Smooth muscle cell (in vitro differentiated cells): Measurements from ENCODE around the gene DCBLD2. TPM values are rescaled to one million over a fixed set of nuclear protein-coding genes. Genes with fewer than 3 reads are reported as not detected.

ENCODE experiments used
- DNase-seq: peaks from one replicate; lab custom pipeline; 2025; ENCODE audit not compliant: unreplicated experiment; lab: John Stamatoyannopoulos, UW
- H2AFZ ChIP-seq: fragments of 200-600 bp; sonication (generic); 2 replicates; pipeline ENCODE4 v1.6.0; 2016; ENCODE audit warnings: antibody characterized with exemption, low read depth, mild to moderate bottlenecking
- H3F3A ChIP-seq: fragments of 200-600 bp; sonication (generic); 2 replicates; pipeline ENCODE4 v1.6.0; 2017; ENCODE audit warnings: antibody characterized with exemption, low read depth
- H3K27ac ChIP-seq: fragments of 200-600 bp; sonication (generic); 2 replicates; pipeline ENCODE4 v1.5.1; 2016; ENCODE audit warnings: low read depth, mild to moderate bottlenecking
- H3K27me3 ChIP-seq: fragments of 200-600 bp; sonication (generic); 2 replicates; pipeline ENCODE4 v1.6.1; 2016; ENCODE audit warnings: low read depth, mild to moderate bottlenecking
- H3K36me3 ChIP-seq: fragments of 200-600 bp; sonication (generic); 2 replicates; pipeline ENCODE4 v1.5.1; 2016; ENCODE audit warnings: low read depth
- H3K4me1 ChIP-seq: fragments of 200-600 bp; sonication (generic); 2 replicates; pipeline ENCODE4 v1.5.1; 2016; ENCODE audit warnings: low read depth
- H3K4me2 ChIP-seq: fragments of 200-600 bp; sonication (generic); 2 replicates; pipeline ENCODE4 v1.6.0; 2016; ENCODE audit warnings: mild to moderate bottlenecking
- H3K4me3 ChIP-seq: fragments of 200-600 bp; sonication (generic); 2 replicates; pipeline ENCODE4 v1.5.1; 2016; ENCODE audit warnings: mild to moderate bottlenecking
- H3K79me2 ChIP-seq: fragments of 200-600 bp; sonication (generic); 2 replicates; pipeline ENCODE4 v1.6.0; 2016; ENCODE audit warnings: low read depth, mild to moderate bottlenecking
- H3K9ac ChIP-seq: fragments of 200-600 bp; sonication (generic); 2 replicates; pipeline ENCODE4 v1.6.0; 2016; ENCODE audit warnings: low read depth
- H3K9me3 ChIP-seq: fragments of 200-600 bp; sonication (generic); replicated peaks from 2 replicates; pipeline ENCODE4 v1.5.1; 2016; ENCODE audit warnings: low read depth
- H4K20me1 ChIP-seq: fragments of 200-600 bp; sonication (generic); 2 replicates; pipeline ENCODE4 v1.6.0; 2016; ENCODE audit warnings: low read depth
- CTCF ChIP-seq: fragments of 200-600 bp; sonication (generic); IDR thresholded peaks from 2 replicates; pipeline ENCODE4 v1.5.1; 2017; ENCODE audit warnings: borderline replicate concordance, mild to moderate bottlenecking, antibody characterized with exemption; ENCODE audit not compliant: insufficient read depth, poor library complexity, severe bottlenecking
- WGBS: methylation state at CpG from one replicate; pipeline ENCODE4 v1.1.7; 2016; ENCODE audit warnings: low lambda C conversion rate; 5-methylcytosine and 5-hydroxymethylcytosine counted together
- polyA plus RNA-seq: library from polyadenylated mRNA; unstranded; fragments of >200 nt; fragmentation: Nextera tagmentation; extraction: Ambion mirVana; gene quantifications from 2 replicates; pipeline ENCODE4 v1.2.1, GENCODE V29; 2016
- total RNA-seq: library from RNA; depleted of rRNA; stranded (reverse); fragments of >200 nt; gene quantifications from 2 replicates; pipeline ENCODE4 v1.2.3, GENCODE V29; 2014

The DCBLD2 gene
- total and polyA plus RNA-seq, 2 experiments from 2014 or later, result 39.9 to 111 TPM

DNA sequence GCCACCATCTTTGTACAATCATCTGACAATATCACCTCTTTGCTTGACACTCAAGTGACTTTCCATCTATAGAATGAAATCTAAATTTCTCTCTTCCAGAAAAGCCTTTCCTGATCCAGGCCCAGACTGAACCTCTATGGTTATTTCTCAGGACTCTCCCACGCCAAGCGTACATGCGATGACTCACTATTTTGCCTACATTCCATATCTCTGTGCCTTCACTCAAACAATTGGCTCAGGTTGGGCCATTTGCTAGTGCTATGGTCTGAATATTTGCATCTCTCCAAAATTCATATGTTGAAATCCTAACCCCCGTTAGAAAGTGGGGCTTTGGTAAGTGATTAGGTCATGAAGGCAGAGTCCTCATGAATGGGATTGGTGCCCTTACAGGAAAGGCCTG, 94.5 kb downstream of the DCBLD2 start:
- H3K9ac ChIP-seq, result no peak overlapping the region
- H3K36me3 ChIP-seq, result peaks cover 22% of the 10 kb centered on the region
- H3F3A ChIP-seq, result no peaks in the 10 kb centered on the region
- H3K4me2 ChIP-seq, result no peak overlapping the region
- no peak overlapping the region for H3K4me3 ChIP-seq
- no peaks in the 10 kb centered on the region for H3K27me3 ChIP-seq
- no peaks in the 10 kb centered on the region for H3K79me2 ChIP-seq
- TF ChIP-seq CTCF, result no peak
- WGBS, result 80% methylated on average over 4 of the region's 4 CpGs
- no peaks in the 10 kb centered on the region for H3K4me1 ChIP-seq
- DNase-seq, result no peak
- no peaks in the 10 kb centered on the region for H3K9me3 ChIP-seq
- no peak overlapping the region for H2AFZ ChIP-seq
- H4K20me1 ChIP-seq, result no peaks in the 10 kb centered on the region
- H3K27ac ChIP-seq, result peak overlapping the region; percentile 65

DNA sequence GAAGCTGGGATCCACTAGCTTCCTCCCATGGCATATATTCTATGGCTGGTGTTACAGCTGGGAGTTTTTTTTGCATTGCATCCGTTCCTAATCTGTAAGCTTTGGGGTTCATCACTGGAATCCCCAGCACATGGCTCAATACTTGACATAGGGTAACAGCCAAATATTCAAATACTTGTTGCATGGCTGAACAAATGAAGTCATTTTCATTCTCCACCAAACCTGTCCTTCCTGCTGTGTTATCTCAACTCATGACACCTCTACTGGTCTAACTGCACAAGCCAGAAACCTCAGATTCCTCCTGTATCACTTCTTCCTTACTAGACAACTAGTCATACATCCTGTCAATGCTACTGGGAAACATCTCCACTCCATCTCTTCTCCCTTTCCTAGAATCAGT, 95.0 kb downstream of the DCBLD2 start:
- TF ChIP-seq CTCF, result no peak
- Histone ChIP-seq H4K20me1 (no peaks in the 10 kb centered on the region), H3F3A (no peaks in the 10 kb centered on the region), H3K79me2 (no peaks in the 10 kb centered on the region), H3K4me1 (no peaks in the 10 kb centered on the region), H2AFZ (no peak overlapping the region), H3K4me3 (no peak overlapping the region), H3K9ac (no peak overlapping the region), H3K4me2 (no peak overlapping the region), H3K27ac (peak overlapping the region; percentile 65), H3K36me3 (peaks cover 22% of the 10 kb centered on the region), H3K27me3 (no peaks in the 10 kb centered on the region), H3K9me3 (no peaks in the 10 kb centered on the region)
- WGBS, result 80% methylated on average over 1 of the region's 1 CpG
- DNase-seq, result no peak

- Histone ChIP-seq H3K9me3 (no peaks in the 10 kb centered on the region), H3F3A (peaks cover under 1% of the 10 kb centered on the region), H3K36me3 (peaks cover 18% of the 10 kb centered on the region), H3K4me3 (no peak overlapping the region), H3K4me2 (no peak overlapping the region), H4K20me1 (no peaks in the 10 kb centered on the region), H3K9ac (no peak overlapping the region), H3K79me2 (no peaks in the 10 kb centered on the region), H3K27me3 (no peaks in the 10 kb centered on the region), H2AFZ (no peak overlapping the region), H3K4me1 (no peaks in the 10 kb centered on the region), H3K27ac (no peak overlapping the region)
- DNase-seq, result no peak
- WGBS, result 100% methylated on average over 6 of the region's 6 CpGs
- no peak for TF ChIP-seq CTCF
These were observed 95.9 kb downstream of the DCBLD2 start for GRCh38 chr3:98805571-98805970.

DNA sequence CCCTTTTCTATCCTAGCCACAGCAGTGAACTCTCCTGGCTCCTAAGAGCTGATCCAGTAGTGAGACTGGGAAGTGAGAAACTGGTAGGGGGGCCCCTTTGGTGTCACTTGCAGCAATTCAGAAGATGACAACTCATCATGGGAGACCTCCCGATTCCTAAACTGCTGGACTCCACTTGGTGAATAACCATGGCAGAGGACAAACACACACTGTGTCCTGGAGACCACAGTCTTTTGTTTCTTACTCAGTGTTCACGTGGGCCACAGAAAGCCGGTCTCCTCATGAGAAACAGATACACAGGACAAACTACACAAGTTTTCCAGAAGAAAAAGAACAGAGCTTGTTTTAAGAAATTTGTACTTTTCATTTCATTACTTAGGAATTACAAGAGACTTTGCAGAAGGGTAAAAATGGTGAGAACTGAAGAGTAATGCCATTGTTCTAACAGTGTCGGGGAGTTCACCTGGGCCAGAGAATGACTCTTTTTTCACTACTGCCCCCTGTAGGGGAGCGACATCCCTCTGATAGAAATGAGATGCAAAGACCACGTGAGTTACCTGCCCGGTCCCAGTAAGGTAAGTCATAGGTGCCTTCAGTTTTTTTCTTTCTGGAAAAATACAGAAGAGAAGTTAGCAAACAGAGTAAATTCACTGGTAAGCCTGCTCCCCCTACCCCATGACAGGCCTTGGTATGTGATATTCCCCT, 100.3 kb downstream of the DCBLD2 start:
- Histone ChIP-seq H4K20me1 (no peaks in the 10 kb centered on the region), H2AFZ (no peak overlapping the region), H3K9me3 (no peaks in the 10 kb centered on the region), H3K4me2 (no peak overlapping the region), H3F3A (peaks cover 6% of the 10 kb centered on the region), H3K27ac (no peak overlapping the region), H3K36me3 (peaks cover 13% of the 10 kb centered on the region), H3K4me3 (no peak overlapping the region), H3K9ac (no peak overlapping the region), H3K27me3 (no peaks in the 10 kb centered on the region), H3K4me1 (no peaks in the 10 kb centered on the region), H3K79me2 (no peaks in the 10 kb centered on the region)
- TF ChIP-seq CTCF, result peak; percentile 10
- WGBS, result 98% methylated on average over 7 of the region's 7 CpGs
- no peak for DNase-seq
